HepG2 (cell line): ENCODE data around the gene CCDC7. TPM values are rescaled to one million over a fixed set of nuclear protein-coding genes. Genes with fewer than 3 reads are reported as not detected.

Experiments
- ATAC-seq: fragments of 200-7000 bp; cut with Tn5 transposase; 3 replicates; pipeline ENCODE4 v1.9.1; 2020; ENCODE audit warnings: mild to moderate bottlenecking, moderate library complexity
- BruUV-seq: library from RNA; stranded (reverse); fragments of 400-500 nt; replicated peaks from 2 replicates; lab custom pipeline; 2021; lab: Mats Ljungman, UMichigan
- CTCF ChIA-PET: fragments of 300-600 bp; formaldehyde crosslinking; extraction: SDS; loops from one replicate; lab custom pipeline; 2021; ENCODE audit warnings: low total read pairs, inconsistent platforms, low intra/inter-chr PET ratio; lab: Yijun Ruan, JAX
- POLR2A ChIA-PET: fragments of 350-600 bp; sonication (Branson Sonifier 250); formaldehyde crosslinking; loops from one replicate; lab custom pipeline; 2020; ENCODE audit warnings: antibody characterized with exemption, inconsistent platforms; lab: Yijun Ruan, JAX
- DNase-seq: peaks from one replicate; pipeline ENCODE4 v3.0.0-alpha.2; 2015; ENCODE audit warnings: low spot score
- FAIRE-seq: peaks from 3 replicates; lab custom pipeline; 2011; peaks lifted over from hg19 to GRCh38; lab: Jason Lieb, UNC
- H2AFZ ChIP-seq: one replicate; pipeline ENCODE4 v1.6.1; 2011; ENCODE audit warnings: low read length, inconsistent platforms
- H3K27ac ChIP-seq: fragments of 300-600 bp; 3 replicates; pipeline ENCODE4 v1.8.0; 2011; ENCODE audit warnings: mixed run types, mild to moderate bottlenecking, mixed read lengths, low read length, inconsistent platforms; ENCODE audit not compliant: insufficient read depth; ENCODE audit errors: extremely low read length
- H3K27me3 ChIP-seq, 2 experiments: fragments of 200-600 bp in 1 of 2; 2 replicates in 1 of 2; 3 replicates in 1 of 2; pipeline versions ENCODE4 v1.6.0 to v1.8.0; 2011; ENCODE audit warnings: low read length in 2 of 2, mild to moderate bottlenecking in 2 of 2, moderate library complexity in 2 of 2, inconsistent platforms in 1 of 2; ENCODE audit not compliant: insufficient read depth in 2 of 2, control insufficient read depth in 1 of 2
- H3K36me3 ChIP-seq, 2 experiments: fragments of 200-600 bp in 1 of 2; replicated peaks in 1 of 2; 2 replicates in 1 of 2; 3 replicates in 1 of 2; pipeline versions ENCODE4 v1.5.1 to v1.8.0; 2011; ENCODE audit warnings: low read length in 2 of 2, inconsistent platforms in 1 of 2; ENCODE audit not compliant: insufficient read depth in 2 of 2, control insufficient read depth in 1 of 2
- H3K4me1 ChIP-seq: 2 replicates; pipeline ENCODE4 v1.5.1; 2012; ENCODE audit warnings: low read length, inconsistent platforms; ENCODE audit not compliant: insufficient read depth
- H3K4me2 ChIP-seq: 2 replicates; pipeline ENCODE4 v1.6.0; 2011; ENCODE audit warnings: low read depth, low read length, inconsistent platforms
- H3K4me3 ChIP-seq, 3 experiments: fragments of 200-600 bp in 1 of 3; sonication (generic), shearing (Covaris generic) in 1 of 3; replicated peaks in 1 of 3; 2 replicates each; pipeline ENCODE4 v1.5.1; 2011 to 2016; ENCODE audit warnings: low read length in 3 of 3, inconsistent platforms in 2 of 3, low read depth in 2 of 3, mild to moderate bottlenecking in 2 of 3, control low read depth in 1 of 3, mixed read lengths in 1 of 3; ENCODE audit not compliant: insufficient read depth in 1 of 3
- H3K79me2 ChIP-seq: one replicate; pipeline ENCODE4 v1.6.1; 2011; ENCODE audit warnings: low read length, inconsistent platforms; ENCODE audit not compliant: insufficient read depth
- H3K9ac ChIP-seq: 2 replicates; pipeline ENCODE4 v1.6.0; 2011; ENCODE audit warnings: mild to moderate bottlenecking, low read depth, low read length, inconsistent platforms; ENCODE audit not compliant: insufficient read depth
- H3K9me3 ChIP-seq: 2 replicates; pipeline ENCODE4 v1.5.1; 2012; ENCODE audit warnings: mild to moderate bottlenecking, low read length
- H4K20me1 ChIP-seq: 2 replicates; pipeline ENCODE4 v1.6.0; 2011; ENCODE audit warnings: inconsistent platforms, mild to moderate bottlenecking, low read length, moderate library complexity; ENCODE audit not compliant: insufficient read depth
- AHDC1 ChIP-seq: sonication (generic); formaldehyde crosslinking; IDR thresholded peaks from 2 replicates; pipeline ENCODE4 v1.5.1; 2020; ENCODE audit warnings: mild to moderate bottlenecking, missing genetic modification reagents, borderline replicate concordance
- CEBPB ChIP-seq: IDR thresholded peaks from 2 replicates; pipeline ENCODE4 v1.6.1; 2011; ENCODE audit warnings: low read depth, low read length, improper control_type of control experiment, borderline replicate concordance
- EEA1 ChIP-seq: sonication (generic); formaldehyde crosslinking; IDR thresholded peaks from 2 replicates; pipeline ENCODE4 v1.5.1; 2020; ENCODE audit warnings: mild to moderate bottlenecking, missing genetic modification reagents, borderline replicate concordance
- HNRNPUL1 ChIP-seq: fragments of 200-400 bp; formaldehyde crosslinking; IDR thresholded peaks from 2 replicates; pipeline ENCODE4 v1.6.1; 2017; ENCODE audit warnings: low read depth, mild to moderate bottlenecking, low read length, moderate library complexity
- HOMEZ ChIP-seq: IDR thresholded peaks from 2 replicates; pipeline ENCODE4 v1.6.1; 2016; ENCODE audit warnings: low read depth
- SAFB2 ChIP-seq: sonication (generic); formaldehyde crosslinking; IDR thresholded peaks from 2 replicates; pipeline ENCODE4 v1.5.1; 2020; ENCODE audit warnings: missing genetic modification reagents, low read depth, mild to moderate bottlenecking, borderline replicate concordance
- ZNF296 ChIP-seq: sonication (generic); formaldehyde crosslinking; conservative IDR thresholded peaks from 2 replicates; pipeline ENCODE4 v1.5.0; 2020; ENCODE audit warnings: mild to moderate bottlenecking, missing genetic modification reagents
- ZNF574 ChIP-seq: sonication (generic); formaldehyde crosslinking; IDR thresholded peaks from 2 replicates; pipeline ENCODE4 v1.4.0; 2020; ENCODE audit warnings: missing genetic modification reagents
- WGBS: methylation state at CpG from one replicate; pipeline ENCODE4 v1.1.6; 2017; ENCODE audit warnings: low lambda C conversion rate; 5-methylcytosine and 5-hydroxymethylcytosine counted together
- in situ Hi-C: cut with HindIII; loops from 2 replicates; pipeline ENCODE4 v1.10.0; 2017; ENCODE audit warnings: low pct_unique_long_range_greater_than_20kb; ENCODE audit not compliant: extremely low pct_ligation_motif_present
- intact Hi-C: fragments of 100-400 bp; cut with micrococcal nuclease; formaldehyde crosslinking; loops from one replicate; pipeline ENCODE4 v1.10.0; 2022; ENCODE audit not compliant: unreplicated experiment
- polyA plus RNA-seq, 8 experiments: library from polyadenylated mRNA; depleted of rRNA in 3 of 8; stranded (reverse) in 7 of 8; unstranded in 1 of 8; fragments of >200 nt; fragmentation: Illumina TruSeq in 4 of 8; extraction: Trizol in 4 of 8; gene quantifications; 2 replicates each; pipeline versions ENCODE4 v1.2.1 to v1.2.3, GENCODE V29; 2011 to 2016; ENCODE audit warnings: low read depth in 4 of 8, missing spikeins in 1 of 8, mixed read lengths in 1 of 8; ENCODE audit not compliant: insufficient read depth in 1 of 8
- total RNA-seq, 5 experiments: library from RNA; depleted of rRNA; stranded (reverse); fragments of >200 nt; fragmentation: Illumina TruSeq; extraction: Trizol; gene quantifications; 2 replicates each; pipeline ENCODE4 v1.2.3, GENCODE V29; 2016; ENCODE audit warnings: low read depth in 1 of 5

The CCDC7 gene
- total and polyA plus RNA-seq, 2 of the 13 experiments (the other 11 are each of a cell fraction or from before 2014, with no cell fraction given): 0.40 to 1.8 TPM

- TF ChIP-seq ZNF296 (CRISPR knock-in tag): no peak
- TF ChIP-seq CEBPB: peak; percentile 69
- TF ChIP-seq SAFB2 (CRISPR knock-in tag): no peak
- TF ChIP-seq ZNF574: no peak
- ChIA-PET CTCF (no interaction called here), POLR2A (no interaction called here)
- no peak overlapping the region for H2AFZ ChIP-seq
- H3K4me3 ChIP-seq: no peak overlapping the region
- intact Hi-C loops (no loop called here), in situ Hi-C loops (no loop called here)
- no peaks in the 10 kb centered on the region for H3K36me3 ChIP-seq
- BruUV-seq: no TSS peak
- H3K9ac ChIP-seq: no peak overlapping the region
- H3K4me1 ChIP-seq: no peaks in the 10 kb centered on the region
- FAIRE-seq (no peak), DNase-seq (no peak), ATAC-seq (no peak)
- no peak overlapping the region for H3K4me2 ChIP-seq
- no peak overlapping the region for H3K27ac ChIP-seq
- peaks cover 4% of the 10 kb centered on the region; the same call in 1 of the 2 replicates for H3K9me3 ChIP-seq
- H3K27me3 ChIP-seq: no peaks in the 10 kb centered on the region
- H4K20me1 ChIP-seq: no peaks in the 10 kb centered on the region
- no peaks in the 10 kb centered on the region for H3K79me2 ChIP-seq
- WGBS: 53% methylated on average over 1 of the region's 1 CpG
Observed at GRCh38 chr10:32627183-32627582, 181.2 kb downstream of the CCDC7 start.

GRCh38 chr10:32629910-32630309, 184.0 kb downstream of the CCDC7 start:
- Histone ChIP-seq H3K4me3 (no peak overlapping the region), H4K20me1 (no peaks in the 10 kb centered on the region), H3K9ac (no peak overlapping the region), H3K36me3 (no peaks in the 10 kb centered on the region), H2AFZ (no peak overlapping the region), H3K9me3 (peaks cover 4% of the 10 kb centered on the region; the same call in 1 of the 2 replicates), H3K79me2 (no peaks in the 10 kb centered on the region), H3K4me2 (no peak overlapping the region), H3K27ac (no peak overlapping the region), H3K27me3 (no peaks in the 10 kb centered on the region), H3K4me1 (no peaks in the 10 kb centered on the region)
- DNase-seq (no peak), ATAC-seq (no peak), FAIRE-seq (no peak)
- POLR2A ChIA-PET: no interaction called here
- BruUV-seq: no TSS peak
- in situ Hi-C loops (no loop called here), intact Hi-C loops (no loop called here)
- CTCF ChIA-PET: no interaction called here
- TF ChIP-seq HNRNPUL1: no peak
- TF ChIP-seq AHDC1: no peak
- TF ChIP-seq HOMEZ (CRISPR knock-in tag): no peak
- no peak for TF ChIP-seq EEA1 (CRISPR knock-in tag)
